GM12865 (cell line): ENCODE measurements around the gene ADAM17.

Experiments
- DNase-seq: peaks from one replicate; pipeline ENCODE4 v3.0.0; 2010; ENCODE audit warnings: low read depth
- H3K4me3 ChIP-seq: 2 replicates; pipeline ENCODE4 v1.5.1; 2011; ENCODE audit warnings: mild to moderate bottlenecking, low read depth, low read length, control low read depth
- CTCF ChIP-seq: IDR thresholded peaks from 2 replicates; pipeline ENCODE4 v1.5.1; 2011; ENCODE audit warnings: low read length, control low read depth, low read depth, inconsistent platforms; ENCODE audit not compliant: insufficient read depth; ENCODE audit errors: missing control alignments

The ADAM17 gene

GRCh38 chr2:9538000-9538507 is 17.6 kb downstream of the ADAM17 start:
- H3K4me3 ChIP-seq, result no peak overlapping the region
- no peak for TF ChIP-seq CTCF
- DNase-seq, result peak; percentile 15

- no peak for TF ChIP-seq CTCF
- DNase-seq, result no peak
- H3K4me3 ChIP-seq, result no peak overlapping the region
Measured at GRCh38 chr2:9536504-9536903, 19.1 kb downstream of the ADAM17 start.

- no peak overlapping the region for H3K4me3 ChIP-seq
- DNase-seq, result peak; percentile 19
Measured at GRCh38 chr2:9535177-9535576, 20.5 kb downstream of the ADAM17 start.

GRCh38 chr2:9533663-9534062 is 22.0 kb downstream of the ADAM17 start:
- no peak for TF ChIP-seq CTCF
- DNase-seq, result no peak
- no peak overlapping the region for H3K4me3 ChIP-seq

More at GRCh38 chr2:9535177-9535576, 20.5 kb downstream of the ADAM17 start:
- no peak for TF ChIP-seq CTCF

GRCh38 chr2:9532421-9532820 is 23.2 kb downstream of the ADAM17 start:
- H3K4me3 ChIP-seq, result no peak overlapping the region
- TF ChIP-seq CTCF, result no peak
- no peak for DNase-seq

GRCh38 chr2:9527995-9528787 is 27.4 kb downstream of the ADAM17 start:
- H3K4me3 ChIP-seq, result no peak overlapping the region
- no peak for TF ChIP-seq CTCF

More at GRCh38 chr2:9527995-9528787, 27.4 kb downstream of the ADAM17 start:
- DNase-seq, result no peak
